Measurements from ENCODE around the gene CCDC28A.

The CCDC28A gene

GRCh38 chr6:138765896-138766655 lies 7.5 kb upstream of the CCDC28A start:
- Histone ChIP-seq H3K4me3 (ENCODE audit: low read depth in 1 of 2, low read length in 2 of 2) (no peak overlapping the region), H3K9me3 (ENCODE audit: low read length) (no peaks in the 10 kb centered on the region), H3K4me1 (ENCODE audit: insufficient read depth, low read length) (no peaks in the 10 kb centered on the region), H3K36me3 (ENCODE audit: insufficient read depth, low read length) (no peaks in the 10 kb centered on the region), H3K27ac (ENCODE audit: low read depth, low read length) (no peak overlapping the region), H3K27me3 (ENCODE audit: control insufficient read depth in 1 of 2, insufficient read depth in 2 of 2, low read length in 2 of 2) (no peaks in the 10 kb centered on the region), H3K9ac (ENCODE audit: low read length) (no peak overlapping the region)

- Histone ChIP-seq H3K27ac (ENCODE audit: low read depth, low read length) (no peak overlapping the region), H3K27me3 (ENCODE audit: control insufficient read depth in 1 of 2, insufficient read depth in 2 of 2, low read length in 2 of 2) (no peaks in the 10 kb centered on the region), H3K36me3 (ENCODE audit: insufficient read depth, low read length) (no peaks in the 10 kb centered on the region), H3K4me3 (ENCODE audit: low read depth in 1 of 2, low read length in 2 of 2) (no peak overlapping the region), H3K9ac (ENCODE audit: low read length) (no peak overlapping the region), H3K4me1 (ENCODE audit: insufficient read depth, low read length) (peaks cover 8% of the 10 kb centered on the region), H3K9me3 (ENCODE audit: low read length) (no peaks in the 10 kb centered on the region)
Observed at GRCh38 chr6:138769102-138769676, 4.4 kb upstream of the CCDC28A start.

- Histone ChIP-seq H3K4me3 (ENCODE audit: low read depth in 1 of 2, low read length in 2 of 2) (peak overlapping the region; percentile 89 to 97), H3K27me3 (ENCODE audit: control insufficient read depth in 1 of 2, insufficient read depth in 2 of 2, low read length in 2 of 2) (no peaks in the 10 kb centered on the region), H3K27ac (ENCODE audit: low read depth, low read length) (peak overlapping the region; percentile 94), H3K4me1 (ENCODE audit: insufficient read depth, low read length) (peaks cover 14% of the 10 kb centered on the region), H3K36me3 (ENCODE audit: insufficient read depth, low read length) (no peaks in the 10 kb centered on the region), H3K9ac (ENCODE audit: low read length) (peak overlapping the region; percentile 79), H3K9me3 (ENCODE audit: low read length) (no peaks in the 10 kb centered on the region)
Observed at GRCh38 chr6:138772596-138773176, 883 bp upstream of the CCDC28A start.

- peaks cover 14% of the 10 kb centered on the region for H3K4me1 ChIP-seq (ENCODE audit: insufficient read depth, low read length)
- H3K9ac ChIP-seq (ENCODE audit: low read length), result peak overlapping the region; percentile 79
- no peaks in the 10 kb centered on the region for H3K9me3 ChIP-seq (ENCODE audit: low read length)
- no peaks in the 10 kb centered on the region for H3K27me3 ChIP-seq (ENCODE audit: control insufficient read depth in 1 of 2, insufficient read depth in 2 of 2, low read length in 2 of 2)
- peaks cover 5% of the 10 kb centered on the region for H3K36me3 ChIP-seq (ENCODE audit: insufficient read depth, low read length)
- peak overlapping the region; percentile 89 to 97 for H3K4me3 ChIP-seq (ENCODE audit: low read depth in 1 of 2, low read length in 2 of 2)
- H3K27ac ChIP-seq (ENCODE audit: low read depth, low read length), result peak overlapping the region; percentile 94
Observed at GRCh38 chr6:138774370-138774769, 801 bp downstream of the CCDC28A start.

GRCh38 chr6:138776659-138777058 lies 3.1 kb downstream of the CCDC28A start:
- Histone ChIP-seq H3K36me3 (ENCODE audit: insufficient read depth, low read length) (peaks cover 14% of the 10 kb centered on the region), H3K27me3 (ENCODE audit: control insufficient read depth in 1 of 2, insufficient read depth in 2 of 2, low read length in 2 of 2) (no peaks in the 10 kb centered on the region), H3K4me1 (ENCODE audit: insufficient read depth, low read length) (peaks cover 14% of the 10 kb centered on the region), H3K4me3 (ENCODE audit: low read depth in 1 of 2, low read length in 2 of 2) (no peak overlapping the region), H3K9me3 (ENCODE audit: low read length) (no peaks in the 10 kb centered on the region), H3K27ac (ENCODE audit: low read depth, low read length) (no peak overlapping the region), H3K9ac (ENCODE audit: low read length) (no peak overlapping the region)

GRCh38 chr6:138778331-138778730 lies 4.8 kb downstream of the CCDC28A start:
- no peaks in the 10 kb centered on the region for H3K27me3 ChIP-seq (ENCODE audit: control insufficient read depth in 1 of 2, insufficient read depth in 2 of 2, low read length in 2 of 2)

GRCh38 chr6:138782243-138782642 lies 8.7 kb downstream of the CCDC28A start:
- H3K9ac ChIP-seq (ENCODE audit: low read length), result no peak overlapping the region
- H3K27me3 ChIP-seq (ENCODE audit: control insufficient read depth in 1 of 2, insufficient read depth in 2 of 2, low read length in 2 of 2), result no peaks in the 10 kb centered on the region
- no peak overlapping the region for H3K4me3 ChIP-seq (ENCODE audit: low read depth in 1 of 2, low read length in 2 of 2)
- H3K9me3 ChIP-seq (ENCODE audit: low read length), result no peaks in the 10 kb centered on the region
- H3K36me3 ChIP-seq (ENCODE audit: insufficient read depth, low read length), result peaks cover 24% of the 10 kb centered on the region
- H3K4me1 ChIP-seq (ENCODE audit: insufficient read depth, low read length), result no peaks in the 10 kb centered on the region
- no peak overlapping the region for H3K27ac ChIP-seq (ENCODE audit: low read depth, low read length)

More at GRCh38 chr6:138778331-138778730, 4.8 kb downstream of the CCDC28A start:
- Histone ChIP-seq H3K9ac (ENCODE audit: low read length) (no peak overlapping the region), H3K9me3 (ENCODE audit: low read length) (no peaks in the 10 kb centered on the region), H3K4me1 (ENCODE audit: insufficient read depth, low read length) (peaks cover 7% of the 10 kb centered on the region), H3K36me3 (ENCODE audit: insufficient read depth, low read length) (peaks cover 24% of the 10 kb centered on the region), H3K4me3 (ENCODE audit: low read depth in 1 of 2, low read length in 2 of 2) (no peak overlapping the region), H3K27ac (ENCODE audit: low read depth, low read length) (no peak overlapping the region)

GRCh38 chr6:138785079-138785478 lies 11.5 kb downstream of the CCDC28A start:
- H3K9ac ChIP-seq (ENCODE audit: low read length), result no peak overlapping the region
- no peaks in the 10 kb centered on the region for H3K27me3 ChIP-seq (ENCODE audit: control insufficient read depth in 1 of 2, insufficient read depth in 2 of 2, low read length in 2 of 2)
- H3K9me3 ChIP-seq (ENCODE audit: low read length), result no peaks in the 10 kb centered on the region
- H3K36me3 ChIP-seq (ENCODE audit: insufficient read depth, low read length), result peaks cover 28% of the 10 kb centered on the region
- no peaks in the 10 kb centered on the region for H3K4me1 ChIP-seq (ENCODE audit: insufficient read depth, low read length)
- H3K27ac ChIP-seq (ENCODE audit: low read depth, low read length), result no peak overlapping the region
- H3K4me3 ChIP-seq (ENCODE audit: low read depth in 1 of 2, low read length in 2 of 2), result no peak overlapping the region

GRCh38 chr6:138785980-138786379 lies 12.4 kb downstream of the CCDC28A start:
- Histone ChIP-seq H3K9me3 (ENCODE audit: low read length) (no peaks in the 10 kb centered on the region), H3K27ac (ENCODE audit: low read depth, low read length) (no peak overlapping the region), H3K36me3 (ENCODE audit: insufficient read depth, low read length) (peaks cover 26% of the 10 kb centered on the region), H3K4me3 (ENCODE audit: low read depth in 1 of 2, low read length in 2 of 2) (no peak overlapping the region), H3K9ac (ENCODE audit: low read length) (no peak overlapping the region), H3K27me3 (ENCODE audit: control insufficient read depth in 1 of 2, insufficient read depth in 2 of 2, low read length in 2 of 2) (no peaks in the 10 kb centered on the region), H3K4me1 (ENCODE audit: insufficient read depth, low read length) (no peaks in the 10 kb centered on the region)

GRCh38 chr6:138787138-138787537 lies 13.6 kb downstream of the CCDC28A start:
- H3K9ac ChIP-seq (ENCODE audit: low read length), result no peak overlapping the region
- no peaks in the 10 kb centered on the region for H3K9me3 ChIP-seq (ENCODE audit: low read length)
- no peak overlapping the region for H3K27ac ChIP-seq (ENCODE audit: low read depth, low read length)
- no peak overlapping the region for H3K4me3 ChIP-seq (ENCODE audit: low read depth in 1 of 2, low read length in 2 of 2)
- H3K4me1 ChIP-seq (ENCODE audit: insufficient read depth, low read length), result no peaks in the 10 kb centered on the region
- H3K36me3 ChIP-seq (ENCODE audit: insufficient read depth, low read length), result peaks cover 32% of the 10 kb centered on the region
- no peaks in the 10 kb centered on the region for H3K27me3 ChIP-seq (ENCODE audit: control insufficient read depth in 1 of 2, insufficient read depth in 2 of 2, low read length in 2 of 2)

- Histone ChIP-seq H3K27ac (ENCODE audit: low read depth, low read length) (peak within 1 kb of the TSS; percentile 75), H3K9ac (ENCODE audit: low read length) (peak within 1 kb of the TSS; percentile 74), H3K4me1 (ENCODE audit: insufficient read depth, low read length) (peaks cover 9% of the 10 kb centered on the region), H3K9me3 (ENCODE audit: low read length) (no peaks in the 10 kb centered on the region), H3K4me3 (ENCODE audit: low read depth in 1 of 2, low read length in 2 of 2) (peak within 1 kb of the TSS; percentile 33 to 63), H3K27me3 (ENCODE audit: control insufficient read depth in 1 of 2, insufficient read depth in 2 of 2, low read length in 2 of 2) (no peaks in the 10 kb centered on the region), H3K36me3 (ENCODE audit: insufficient read depth, low read length) (peaks cover 18% of the 10 kb centered on the region)
Observed at GRCh38 chr6:138795809-138796603, 22.4 kb downstream of the CCDC28A start, which contains the start of gene ECT2L. ECT2L (plus strand) TSS chr6:138796087; CDS start chr6:138813275, 17,188 bp downstream.

Data from muscle layer of colon (tissue), 2 donors.